KOPT-K1 (cell line): Measurements from ENCODE around the gene ANKRD2.

Experiments used
- H3K27ac ChIP-seq: fragments of 200-600 bp; sonication (generic); 2 replicates; pipeline ENCODE4 v1.5.1; 2016; ENCODE audit warnings: antibody characterized with exemption, mild to moderate bottlenecking, low read depth, low read length; ENCODE audit not compliant: poor library complexity, severe bottlenecking
- H3K36me3 ChIP-seq: fragments of 200-600 bp; sonication (generic); 2 replicates; pipeline ENCODE4 v1.5.1; 2017; ENCODE audit warnings: antibody characterized with exemption, mild to moderate bottlenecking, low read length, moderate library complexity; ENCODE audit not compliant: insufficient read depth
- H3K9me3 ChIP-seq: fragments of 200-600 bp; sonication (generic); 2 replicates; pipeline ENCODE4 v1.5.1; 2017; ENCODE audit warnings: antibody characterized with exemption, low read length, mild to moderate bottlenecking; ENCODE audit not compliant: insufficient read depth, poor library complexity, severe bottlenecking

The ANKRD2 gene

DNA sequence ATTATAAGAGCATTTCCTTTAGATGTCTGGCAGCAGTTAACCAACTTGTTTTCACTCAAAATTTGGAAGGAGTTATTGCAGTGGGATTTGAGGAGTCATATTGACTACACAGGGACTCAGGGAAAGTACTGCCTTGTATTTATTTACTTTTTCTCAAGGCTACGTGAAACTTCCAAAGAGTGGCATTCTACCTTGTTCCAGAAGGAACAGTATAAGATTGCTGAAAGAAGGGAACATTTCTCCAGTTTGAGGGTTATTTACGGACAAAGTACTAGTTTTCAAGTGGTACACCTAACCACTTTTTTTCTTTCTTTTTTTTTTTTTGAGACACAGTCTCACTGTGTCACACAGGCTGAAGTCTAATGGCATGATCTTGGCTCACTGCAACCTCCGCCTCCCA is 55.6 kb downstream of the ANKRD2 start:
- Histone ChIP-seq H3K27ac (no peak overlapping the region), H3K36me3 (no peaks in the 10 kb centered on the region), H3K9me3 (no peaks in the 10 kb centered on the region)

DNA sequence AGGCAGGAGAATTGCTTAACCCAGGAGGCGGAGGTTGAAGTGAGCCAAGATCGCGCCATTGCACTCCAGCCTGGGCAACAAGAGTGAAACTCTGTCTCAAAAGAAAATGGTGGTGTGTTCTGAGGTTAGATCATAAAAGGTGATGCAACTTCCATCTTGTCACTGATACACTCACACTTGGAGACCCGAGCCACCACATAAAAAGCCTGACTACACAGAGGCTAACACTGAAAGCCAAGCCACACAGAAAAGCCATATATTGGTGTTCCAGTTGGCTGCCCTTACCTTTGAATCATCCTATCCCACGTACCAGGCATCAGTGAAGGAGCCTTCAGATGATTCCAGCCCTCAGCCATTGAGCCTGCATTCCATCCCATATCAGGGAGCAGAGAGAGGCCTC is 56.7 kb downstream of the ANKRD2 start:
- Histone ChIP-seq H3K9me3 (no peaks in the 10 kb centered on the region), H3K36me3 (no peaks in the 10 kb centered on the region), H3K27ac (no peak overlapping the region)

DNA sequence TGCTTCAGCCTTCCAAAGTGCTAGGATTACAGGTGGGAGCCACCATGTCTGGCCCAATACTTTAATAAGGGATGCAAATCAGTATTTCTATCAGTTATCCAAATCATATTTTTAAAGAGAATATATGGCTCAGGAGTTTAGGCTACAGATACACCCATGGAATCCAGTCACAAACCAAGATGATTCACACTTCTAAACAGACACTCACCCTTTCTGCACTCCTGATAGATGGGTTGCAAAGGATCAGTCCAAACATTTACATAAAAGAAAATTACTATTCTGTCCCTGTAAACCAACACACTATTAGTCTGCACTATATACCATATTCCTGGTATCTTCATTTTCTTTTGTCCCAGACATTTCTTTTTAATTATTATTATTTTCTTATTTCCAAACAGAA is 58.5 kb downstream of the ANKRD2 start:
- H3K9me3 ChIP-seq, result no peaks in the 10 kb centered on the region
- H3K36me3 ChIP-seq, result no peaks in the 10 kb centered on the region
- H3K27ac ChIP-seq, result no peak overlapping the region

DNA sequence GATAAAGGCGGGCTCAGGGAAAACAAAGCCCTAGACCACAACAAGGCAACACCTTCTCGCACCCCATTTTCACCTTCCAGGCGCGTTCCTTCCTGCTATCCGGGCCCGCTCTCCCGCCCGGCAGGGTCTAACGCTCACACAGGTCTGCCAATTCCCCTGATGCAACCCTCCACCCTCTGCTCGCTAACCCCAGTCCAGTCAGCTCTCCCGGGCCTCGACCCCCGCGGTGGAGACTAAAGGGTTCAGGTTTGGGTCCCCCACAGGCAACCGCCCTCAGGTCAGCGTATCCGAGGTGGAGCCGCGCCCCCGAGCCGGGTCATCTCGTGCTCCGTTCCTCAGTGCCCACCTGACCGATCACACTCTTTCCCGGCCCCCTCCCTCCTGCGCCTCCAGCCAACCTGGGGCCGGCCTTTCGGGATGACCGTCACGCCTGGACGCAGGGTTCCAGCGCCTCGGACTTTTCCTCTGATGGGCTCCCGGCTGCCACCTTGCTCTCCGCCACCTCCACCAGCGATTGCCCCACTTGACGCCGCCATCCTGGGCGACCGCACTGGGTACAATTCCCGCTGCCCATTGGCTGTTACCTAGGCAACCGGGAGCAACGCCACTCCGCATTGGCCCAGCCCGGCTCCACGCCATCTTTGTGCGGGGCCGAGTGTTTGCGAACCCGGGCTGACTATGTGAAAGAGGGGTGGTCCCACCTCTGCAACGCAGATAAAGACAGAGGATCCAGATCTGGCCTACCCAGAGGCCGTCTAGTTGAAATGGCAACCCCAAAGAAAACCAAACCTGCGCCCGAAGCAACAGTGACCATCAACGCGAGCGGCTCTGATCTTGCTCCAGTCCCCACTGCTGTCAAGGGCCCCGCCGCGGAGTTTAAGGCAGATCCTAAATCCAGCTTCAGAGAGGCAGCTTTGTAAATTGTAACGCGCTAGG is 60.6 kb downstream of the ANKRD2 start, which contains the start of gene MORN4:
Gene MORN4, minus strand, starts transcription at position 552 of the 936 bp plus-strand sequence. CDS start 13,847 bp downstream, outside the sequence.
- Histone ChIP-seq H3K9me3 (no peaks in the 10 kb centered on the region), H3K36me3 (no peaks in the 10 kb centered on the region), H3K27ac (no peak within 1 kb of the TSS)
